H9 (cell line): Measurements from ENCODE around the gene ATP6AP1. TPM values are rescaled to one million over a fixed set of nuclear protein-coding genes. Genes with fewer than 3 reads are reported as not detected.
A peak's percentile ranks its signal among the peaks of the same experiment; 100 is the strongest.

Source experiments
- DNase-seq: peaks from one replicate; pipeline ENCODE4 v3.0.0-alpha.2; 2017
- H2AFZ ChIP-seq: one replicate; pipeline ENCODE4 v1.6.1; 2013; ENCODE audit warnings: mild to moderate bottlenecking, low read length, control low read depth, moderate library complexity
- H2AK5ac ChIP-seq: 2 replicates; pipeline ENCODE4 v1.6.1; 2013; ENCODE audit warnings: low read length, control low read depth, mixed read lengths; ENCODE audit not compliant: insufficient read length
- H2BK120ac ChIP-seq: one replicate; pipeline ENCODE4 v1.6.1; 2013; ENCODE audit warnings: low read depth, mild to moderate bottlenecking, low read length, control low read depth, inconsistent platforms; ENCODE audit not compliant: poor library complexity, severe bottlenecking
- H2BK12ac ChIP-seq: 2 replicates; pipeline ENCODE4 v1.6.1; 2013; ENCODE audit warnings: low read length, control low read depth, mixed read lengths, low read depth; ENCODE audit not compliant: insufficient read length
- H2BK15ac ChIP-seq: 2 replicates; pipeline ENCODE4 v1.6.1; 2013; ENCODE audit warnings: low read depth, low read length, control low read depth
- H2BK20ac ChIP-seq: one replicate; pipeline ENCODE4 v1.6.1; 2013; ENCODE audit warnings: low read depth, mild to moderate bottlenecking, low read length, control low read depth, inconsistent platforms; ENCODE audit not compliant: poor library complexity, severe bottlenecking
- H2BK5ac ChIP-seq: 2 replicates; pipeline ENCODE4 v1.6.1; 2013; ENCODE audit warnings: low read length, control low read depth, mixed read lengths; ENCODE audit not compliant: insufficient read length
- H3K14ac ChIP-seq: 2 replicates; pipeline ENCODE4 v1.6.1; 2013; ENCODE audit warnings: low read length, control low read depth; ENCODE audit not compliant: insufficient read depth
- H3K18ac ChIP-seq: 2 replicates; pipeline ENCODE4 v1.6.1; 2013; ENCODE audit warnings: low read depth, mild to moderate bottlenecking, mixed read lengths, low read length, control low read depth; ENCODE audit not compliant: insufficient read length
- H3K23ac ChIP-seq: 2 replicates; pipeline ENCODE4 v1.6.1; 2013; ENCODE audit warnings: low read length, control low read depth, mixed read lengths, low read depth; ENCODE audit not compliant: insufficient read length
- H3K23me2 ChIP-seq: 2 replicates; pipeline ENCODE4 v1.6.1; 2013; ENCODE audit warnings: low read depth, mild to moderate bottlenecking, mixed read lengths, low read length, control low read depth; ENCODE audit not compliant: insufficient read length, poor library complexity, severe bottlenecking
- H3K27ac ChIP-seq: 2 replicates; pipeline ENCODE4 v1.5.1; 2013; ENCODE audit warnings: low read length, control low read depth, mixed read lengths, low read depth; ENCODE audit not compliant: insufficient read length
- H3K27me3 ChIP-seq: 2 replicates; pipeline ENCODE4 v1.6.1; 2013; ENCODE audit warnings: low read length, control low read depth, inconsistent platforms; ENCODE audit not compliant: insufficient read depth
- H3K4ac ChIP-seq: 2 replicates; pipeline ENCODE4 v1.6.1; 2013; ENCODE audit warnings: low read depth, mild to moderate bottlenecking, control low read depth, inconsistent platforms, low read length, moderate library complexity
- H3K4me1 ChIP-seq: 2 replicates; pipeline ENCODE4 v1.6.1; 2013; ENCODE audit warnings: low read length, control low read depth, inconsistent platforms; ENCODE audit not compliant: insufficient read depth
- H3K4me2 ChIP-seq: 2 replicates; pipeline ENCODE4 v1.6.1; 2013; ENCODE audit warnings: low read length, control low read depth, mixed read lengths; ENCODE audit not compliant: insufficient read length, insufficient read depth
- H3K56ac ChIP-seq: 2 replicates; pipeline ENCODE4 v1.6.1; 2013; ENCODE audit warnings: low read depth, mild to moderate bottlenecking, mixed read lengths, low read length, control low read depth; ENCODE audit not compliant: insufficient read length
- H3K79me1 ChIP-seq: 2 replicates; pipeline ENCODE4 v1.6.1; 2013; ENCODE audit warnings: low read depth, mild to moderate bottlenecking, moderate library complexity, low read length, control low read depth, inconsistent platforms; ENCODE audit not compliant: insufficient read depth, poor library complexity, severe bottlenecking
- H3K79me2 ChIP-seq: 2 replicates; pipeline ENCODE4 v1.6.1; 2013; ENCODE audit warnings: low read length, control low read depth, inconsistent platforms; ENCODE audit not compliant: insufficient read depth
- H3K9ac ChIP-seq: 2 replicates; pipeline ENCODE4 v1.6.1; 2013; ENCODE audit warnings: low read length, control low read depth, mixed read lengths; ENCODE audit not compliant: insufficient read length; ENCODE audit errors: extremely low read depth
- H3K9me3 ChIP-seq: one replicate; pipeline ENCODE4 v1.6.1; 2013; ENCODE audit warnings: low read depth, low read length, inconsistent platforms; ENCODE audit not compliant: control insufficient read depth
- H3T11ph ChIP-seq: one replicate; pipeline ENCODE4 v1.6.1; 2013; ENCODE audit warnings: mild to moderate bottlenecking, low read length, control low read depth, inconsistent platforms
- H4K20me1 ChIP-seq: one replicate; pipeline ENCODE4 v1.6.1; 2013; ENCODE audit not compliant: control insufficient read depth, insufficient read length, insufficient read depth
- H4K5ac ChIP-seq: 2 replicates; pipeline ENCODE4 v1.6.1; 2013; ENCODE audit warnings: low read depth, mild to moderate bottlenecking, mixed read lengths, low read length, control low read depth; ENCODE audit not compliant: insufficient read length
- H4K8ac ChIP-seq: replicated peaks from 2 replicates; pipeline ENCODE4 v1.6.1; 2013; ENCODE audit warnings: low read length, control low read depth, mixed read lengths, low read depth; ENCODE audit not compliant: insufficient read length
- H4K91ac ChIP-seq: 2 replicates; pipeline ENCODE4 v1.6.1; 2013; ENCODE audit warnings: low read depth, mild to moderate bottlenecking, moderate library complexity, mixed read lengths, low read length, control low read depth; ENCODE audit not compliant: insufficient read length
- H3K27ac Mint-ChIP-seq, 3 experiments: 2 replicates in 2 of 3; 3 replicates in 1 of 3; pipeline ENCODE4 v1.8.0; 2020 to 2021; ENCODE audit warnings: mixed read lengths in 3 of 3, mild to moderate bottlenecking in 1 of 3, moderate library complexity in 1 of 3
- H3K27me3 Mint-ChIP-seq: 2 replicates; pipeline ENCODE4 v1.8.0; 2021; ENCODE audit warnings: low read depth, mild to moderate bottlenecking, moderate library complexity, mixed read lengths
- H3K36me3 Mint-ChIP-seq, 3 experiments: 2 replicates in 2 of 3; 3 replicates in 1 of 3; pipeline ENCODE4 v1.8.0; 2020 to 2021; ENCODE audit warnings: low read depth in 3 of 3, mixed read lengths in 3 of 3; ENCODE audit not compliant: insufficient read depth in 1 of 3
- H3K4me1 Mint-ChIP-seq, 2 experiments: 2 replicates each; pipeline ENCODE4 v1.8.0; 2020; ENCODE audit warnings: mixed read lengths in 2 of 2
- H3K4me3 Mint-ChIP-seq, 2 experiments: 2 replicates in 1 of 2; 3 replicates in 1 of 2; pipeline ENCODE4 v1.8.0; 2020 to 2021; ENCODE audit warnings: mild to moderate bottlenecking in 2 of 2, mixed read lengths in 2 of 2, moderate library complexity in 1 of 2
- H3K9me3 Mint-ChIP-seq, 2 experiments: 2 replicates in 1 of 2; 3 replicates in 1 of 2; pipeline ENCODE4 v1.8.0; 2020; ENCODE audit warnings: mild to moderate bottlenecking in 2 of 2, mixed read lengths in 2 of 2, moderate library complexity in 1 of 2
- CTCF ChIP-seq: fragments of 200-600 bp; sonication (generic); conservative IDR thresholded peaks from 3 replicates; pipeline ENCODE4 v1.8.0; 2021; ENCODE audit warnings: antibody characterized with exemption, mild to moderate bottlenecking
- WGBS: extraction: QIAGEN DNeasy Blood & Tissue Kit; methylation state at CpG from one replicate; pipeline ENCODE4 v1.1.7; 2013; ENCODE audit warnings: missing lambda C conversion rate, low lambda C conversion rate, mixed read lengths; ENCODE audit not compliant: insufficient read length; ENCODE audit errors: extremely low coverage; 5-methylcytosine and 5-hydroxymethylcytosine counted together
- total RNA-seq: library from RNA; stranded (reverse); gene quantifications from 2 replicates; pipeline ENCODE4 v1.2.1, GENCODE V29; 2021

ATP6AP1 gene
- total RNA-seq, 1 experiment from 2014 or later: 45.6 TPM

DNA sequence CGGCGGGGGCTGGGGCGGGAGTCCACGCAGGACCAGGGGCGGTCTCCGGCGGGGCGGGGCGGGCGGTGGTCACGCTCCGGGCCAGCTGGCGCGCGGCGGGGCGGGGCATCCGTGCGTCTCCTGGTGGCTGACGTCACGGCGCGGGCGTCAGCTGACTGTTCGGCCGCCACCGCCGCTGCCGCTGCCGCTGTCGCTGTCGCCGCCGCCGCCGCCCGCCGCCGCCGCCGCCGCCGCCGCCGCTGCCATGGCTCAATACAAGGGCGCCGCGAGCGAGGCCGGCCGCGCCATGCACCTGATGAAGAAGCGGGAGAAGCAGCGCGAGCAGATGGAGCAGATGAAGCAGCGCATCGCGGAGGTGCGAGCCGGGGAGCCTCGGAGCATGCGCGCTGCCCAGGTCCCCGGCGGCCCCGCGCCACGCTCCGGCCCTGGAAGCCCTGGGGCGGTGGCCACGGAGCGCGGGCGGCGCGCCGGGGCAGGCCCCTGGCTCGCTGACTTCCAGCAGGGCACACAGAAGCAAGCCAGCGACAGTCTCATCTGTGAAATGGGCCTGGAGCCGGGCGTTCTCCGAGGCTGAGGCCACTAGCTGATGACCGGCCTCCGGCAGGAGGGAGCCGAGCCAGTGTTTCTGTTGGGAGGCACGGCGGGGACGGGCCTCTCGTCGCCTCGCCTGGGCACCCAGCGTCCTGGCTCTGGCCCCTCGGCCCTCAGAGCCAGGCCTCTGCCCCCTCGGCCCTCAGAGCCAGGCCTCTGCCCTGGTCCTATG is 15.7 kb downstream of the ATP6AP1 start, which contains the start of gene FAM50A:
Gene FAM50A, plus strand, starts transcription at position 150 of the 763 bp plus-strand sequence. Its CDS starts 95 bp downstream, at position 245.
- Histone ChIP-seq H3K18ac (no peak within 1 kb of the TSS), H3K27me3 (no peaks in the 10 kb centered on the region), H4K20me1 (no peaks in the 10 kb centered on the region), H3K79me1 (no peaks in the 10 kb centered on the region), H3K23me2 (peaks cover 2% of the 10 kb centered on the region), H3K9me3 (peaks cover 34% of the 10 kb centered on the region), H2AFZ (no peak within 1 kb of the TSS), H2BK20ac (no peak within 1 kb of the TSS), H2BK12ac (no peak within 1 kb of the TSS), H3K27ac (no peak within 1 kb of the TSS), H3K23ac (no peak within 1 kb of the TSS), H2BK120ac (no peak within 1 kb of the TSS), H2BK5ac (no peak within 1 kb of the TSS), H3K14ac (no peak within 1 kb of the TSS; the same call in 1 of the 2 replicates), H4K8ac (no peak within 1 kb of the TSS), H3K56ac (no peak within 1 kb of the TSS), H2AK5ac (no peak within 1 kb of the TSS), H2BK15ac (no peak within 1 kb of the TSS), H3K79me2 (no peaks in the 10 kb centered on the region), H3T11ph (no peak within 1 kb of the TSS), H3K4me2 (peak within 1 kb of the TSS; percentile 37), H3K4ac (no peak within 1 kb of the TSS), H4K5ac (no peak within 1 kb of the TSS), H4K91ac (no peak within 1 kb of the TSS), H3K4me1 (no peaks in the 10 kb centered on the region), H3K9ac (peak within 1 kb of the TSS; percentile 35)
- Mint-ChIP-seq H3K9me3 (peaks cover 63 to 78% of the 10 kb centered on the region in 2 experiments), H3K4me3 (peak within 1 kb of the TSS; percentile 66 to 82), H3K36me3 (peaks cover 30 to 71% (median 59%) of the 10 kb centered on the region in 3 experiments), H3K4me1 (peaks cover 3 to 5% of the 10 kb centered on the region in 2 experiments; a peak in 2 of 4 replicates), H3K27ac (peak within 1 kb of the TSS in 1 of 3 experiments; percentile 57; a peak in 3 of 7 replicates), H3K27me3 (no peaks in the 10 kb centered on the region; the same call in none of the 2 replicates)
- no CpG with 5 or more reads among the region's 94 CpGs for WGBS
- no peak for TF ChIP-seq CTCF
- DNase-seq: peak; percentile 51
